GM18519 (cell line): ENCODE results near the gene MYCN.
"Not testable (repeated sequence)": the region's sequence is repeated elsewhere in the genome, so short reads cannot be mapped to it uniquely, and the experiment has no call there.

Experiments used
- ATAC-seq: cut with Tn5 transposase; IDR thresholded peaks from one replicate; pipeline ENCODE4 v1.9.1; 2021; ENCODE audit warnings: mild to moderate bottlenecking, moderate library complexity; ENCODE audit not compliant: unreplicated experiment, low FRiP score

MYCN gene

DNA sequence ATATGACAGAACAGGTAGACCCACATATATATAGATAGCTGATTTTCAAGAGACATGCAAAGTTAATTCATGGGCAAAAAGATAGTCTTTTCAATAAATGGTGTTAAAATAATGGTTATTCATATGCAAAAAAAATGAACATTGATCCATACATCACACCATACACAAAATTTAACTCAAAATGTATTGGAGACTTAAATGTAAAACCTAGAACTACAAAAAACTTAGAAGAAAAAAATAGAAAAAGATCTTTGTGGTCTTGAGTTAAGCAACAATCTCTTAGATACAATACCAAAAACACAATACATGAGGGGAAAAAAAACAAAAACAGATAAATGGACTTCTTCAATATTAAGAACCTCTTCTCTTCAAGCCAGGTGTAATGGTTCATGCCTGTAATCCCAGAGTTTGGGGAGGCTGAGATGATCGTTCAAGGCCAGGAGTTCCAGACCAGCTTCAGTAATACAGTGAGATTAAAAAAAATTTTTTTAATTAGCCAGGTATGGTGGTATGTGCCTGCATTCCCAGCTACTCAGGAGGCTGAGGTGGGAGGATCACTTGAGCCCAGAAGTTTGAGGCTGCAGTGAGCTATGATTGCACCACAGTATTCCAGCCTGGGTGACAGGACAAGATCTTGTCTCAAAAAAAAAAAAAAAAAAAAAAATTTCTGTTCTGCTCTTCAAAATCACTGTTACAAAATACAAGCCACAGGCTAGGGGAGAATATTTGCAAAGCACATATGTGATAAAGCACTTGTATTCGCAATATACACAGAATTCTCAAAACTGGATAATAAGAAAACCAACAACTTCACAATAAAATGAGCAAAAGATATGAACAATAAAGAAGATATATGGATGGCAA is 32.7 kb upstream of the MYCN start:
- ATAC-seq, result no peak

GRCh38 chr2:15908371-15908770 is 32.0 kb upstream of the MYCN start:
- no peak for ATAC-seq

DNA sequence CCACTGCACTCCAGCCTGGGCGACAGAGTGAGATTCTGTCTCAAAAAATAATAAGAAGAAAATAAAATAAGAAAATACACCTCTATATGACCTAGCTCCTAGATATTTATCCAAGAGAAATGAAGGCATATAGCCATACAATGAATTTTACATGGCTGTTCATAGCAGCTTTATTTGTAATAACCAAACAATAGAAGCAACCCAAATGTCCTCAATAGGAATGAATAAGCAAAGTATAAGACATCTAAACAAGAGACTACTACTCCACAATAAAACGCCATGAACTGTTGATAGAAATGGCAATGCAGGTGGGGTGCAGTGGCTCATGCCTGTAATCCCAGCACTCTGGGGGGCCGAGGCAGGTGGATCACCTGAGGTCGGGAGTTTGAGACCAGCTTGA is 31.2 kb upstream of the MYCN start:
- no peak for ATAC-seq

- no peak for ATAC-seq
These were observed 30.6 kb upstream of the MYCN start for GRCh38 chr2:15909736-15910135.

- not testable (repeated sequence) for ATAC-seq
These were observed 29.1 kb upstream of the MYCN start for GRCh38 chr2:15911270-15911669.

DNA sequence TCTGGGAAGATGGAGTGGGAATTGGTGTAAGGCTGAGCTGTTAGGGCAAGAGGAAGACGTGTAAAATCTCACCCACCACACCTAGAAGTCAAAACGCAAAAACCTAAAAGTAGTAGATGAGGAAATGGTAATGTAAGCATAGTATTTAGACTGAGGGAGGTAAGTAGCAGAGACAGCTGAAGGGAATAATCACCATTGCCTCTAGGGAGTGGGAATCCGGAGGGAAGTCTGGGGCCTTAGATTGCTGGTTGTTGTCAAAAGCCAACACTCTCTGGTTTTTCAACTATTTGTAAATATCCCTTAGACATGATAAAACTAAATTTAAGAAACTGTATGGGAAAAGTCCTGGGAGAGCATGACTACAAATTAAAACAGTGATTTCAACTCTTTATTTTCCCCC is 28.7 kb upstream of the MYCN start:
- no peak for ATAC-seq

GRCh38 chr2:15912203-15912602 is 28.1 kb upstream of the MYCN start:
- ATAC-seq, result no peak

DNA sequence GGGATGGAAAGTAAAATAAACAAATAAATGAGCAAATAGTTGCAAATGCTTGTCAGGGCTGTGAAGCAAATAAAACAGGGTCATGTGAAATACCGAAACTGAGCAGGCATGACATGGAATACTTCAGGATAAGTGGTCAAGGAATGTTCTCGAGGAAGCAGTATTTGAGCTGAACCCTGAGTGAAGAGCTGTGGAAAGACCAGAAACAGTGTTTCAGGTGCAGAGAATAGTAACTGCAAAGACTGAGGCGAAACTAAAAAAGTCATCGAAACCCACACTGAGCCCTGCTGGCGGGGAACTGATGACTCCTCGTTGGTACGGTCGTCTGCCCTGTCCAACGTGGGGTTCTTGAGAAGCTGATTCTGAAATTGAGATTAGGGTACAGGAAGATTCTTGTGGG is 27.2 kb upstream of the MYCN start:
- no peak for ATAC-seq

DNA sequence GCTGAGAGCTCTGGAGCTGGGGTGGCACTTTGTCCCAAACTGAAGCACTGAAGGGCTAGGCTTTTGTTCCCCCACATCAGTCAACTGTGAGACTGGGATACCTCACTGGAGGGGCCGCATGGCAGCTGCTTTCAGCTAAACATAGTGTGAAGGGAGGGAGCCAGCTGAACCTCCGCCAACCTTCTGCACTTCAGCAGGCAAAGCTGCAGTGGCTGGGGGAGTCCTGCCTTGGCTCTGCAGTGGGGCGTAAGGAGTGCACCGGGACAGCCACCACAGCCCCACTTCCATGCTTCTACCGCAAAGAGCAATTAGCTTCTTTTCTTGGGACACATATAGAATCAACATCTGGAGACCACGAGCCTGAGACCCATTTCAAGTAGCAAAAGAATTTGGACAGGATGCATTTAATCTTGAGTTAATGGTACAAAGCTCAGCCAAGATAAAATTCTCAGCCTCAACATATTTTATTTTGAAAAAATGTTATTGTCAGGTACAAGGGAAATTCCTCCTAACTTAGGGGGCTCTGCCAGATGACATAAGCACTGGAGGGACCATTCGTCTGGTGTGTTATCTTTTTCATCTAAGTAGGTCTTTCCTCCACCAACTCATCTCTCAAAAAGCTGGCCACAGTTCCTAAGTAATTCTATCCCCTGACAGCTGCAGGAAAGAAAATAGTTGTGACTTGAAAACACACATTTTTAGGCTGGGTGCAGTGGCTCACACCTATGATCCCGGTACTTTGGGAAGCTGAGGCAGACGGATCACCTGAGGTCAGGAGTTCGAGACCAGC is 25.6 kb upstream of the MYCN start:
- ATAC-seq, result no peak

- ATAC-seq, result not testable (repeated sequence)
These were observed 24.8 kb upstream of the MYCN start for GRCh38 chr2:15915546-15915945.

- ATAC-seq, result no peak
These were observed 24.0 kb upstream of the MYCN start for GRCh38 chr2:15916336-15916735.

- no peak for ATAC-seq
These were observed 21.5 kb upstream of the MYCN start for GRCh38 chr2:15918761-15919356.

DNA sequence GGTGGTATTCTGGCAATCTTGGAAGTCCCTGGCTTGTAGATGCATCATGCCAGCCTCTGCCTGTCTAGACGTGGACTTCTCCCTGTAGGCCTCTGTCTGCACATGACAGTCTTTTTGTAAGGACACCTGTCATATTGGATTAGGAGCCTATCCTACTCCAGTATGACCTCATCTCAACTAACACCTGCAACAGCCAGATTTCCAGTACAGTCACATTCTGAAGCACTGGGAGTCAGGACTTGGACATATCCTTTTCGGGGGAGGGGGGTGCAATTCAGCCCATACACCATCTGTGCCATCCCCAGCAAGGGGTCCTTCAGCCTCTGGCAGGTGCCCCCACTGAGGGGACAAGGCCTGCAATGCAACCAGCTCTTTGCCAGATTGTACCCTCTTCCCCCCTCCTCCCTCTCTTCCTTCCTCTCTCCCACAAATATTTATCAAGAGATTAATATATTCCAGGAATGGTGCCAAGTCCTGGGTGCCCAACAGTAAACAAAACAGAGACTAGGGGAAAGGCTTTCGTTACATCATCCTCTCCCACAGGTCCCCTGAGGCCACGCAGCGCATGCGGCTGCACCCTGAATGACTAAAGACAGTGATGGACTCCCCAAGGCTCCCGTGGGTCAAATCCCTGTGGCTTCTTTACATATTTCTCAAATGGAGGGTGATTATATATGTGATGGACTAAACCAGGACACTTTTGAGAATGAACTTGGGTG is 20.5 kb upstream of the MYCN start:
- no peak for ATAC-seq

- ATAC-seq, result no peak
These were observed 19.7 kb upstream of the MYCN start for GRCh38 chr2:15920696-15921095.

GRCh38 chr2:15923597-15923996 is 16.8 kb upstream of the MYCN start:
- no peak for ATAC-seq

DNA sequence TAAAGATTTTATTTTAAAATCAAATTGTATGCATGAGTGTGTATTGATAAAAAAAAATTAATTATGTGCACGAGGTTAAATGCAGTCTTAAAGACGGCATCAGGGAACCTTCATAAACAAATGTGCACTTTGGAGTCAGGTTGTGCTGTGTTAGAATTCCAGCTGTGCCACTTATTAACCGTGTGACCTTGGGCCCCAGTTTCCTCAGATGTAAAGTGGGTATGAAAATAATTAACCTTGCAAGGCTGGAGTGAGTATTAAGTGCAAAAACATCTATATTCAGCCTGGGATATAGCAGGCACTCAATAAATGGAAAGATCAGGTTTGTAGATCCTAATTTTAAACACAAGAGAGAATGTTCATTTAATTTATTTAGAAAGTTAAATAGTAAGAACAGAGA is 14.5 kb upstream of the MYCN start:
- no peak for ATAC-seq

DNA sequence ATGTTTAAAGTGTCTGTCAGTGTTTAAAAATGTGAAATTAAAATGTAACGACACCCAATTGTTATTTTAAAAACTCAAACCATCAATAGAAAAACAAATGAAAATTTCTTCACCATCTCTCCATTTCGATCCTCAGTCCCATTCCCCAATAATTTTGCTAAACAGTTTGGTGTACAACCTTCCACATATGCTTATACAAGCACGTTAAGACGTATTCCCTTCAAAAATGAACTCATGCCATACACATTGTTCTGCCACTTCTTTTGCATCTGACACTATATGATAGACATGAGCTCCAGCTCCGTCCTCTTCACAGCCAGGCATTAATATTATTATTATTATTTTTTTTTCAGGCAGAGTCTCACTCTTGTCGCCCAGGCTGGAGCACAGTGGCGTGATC is 14.1 kb upstream of the MYCN start:
- no peak for ATAC-seq

DNA sequence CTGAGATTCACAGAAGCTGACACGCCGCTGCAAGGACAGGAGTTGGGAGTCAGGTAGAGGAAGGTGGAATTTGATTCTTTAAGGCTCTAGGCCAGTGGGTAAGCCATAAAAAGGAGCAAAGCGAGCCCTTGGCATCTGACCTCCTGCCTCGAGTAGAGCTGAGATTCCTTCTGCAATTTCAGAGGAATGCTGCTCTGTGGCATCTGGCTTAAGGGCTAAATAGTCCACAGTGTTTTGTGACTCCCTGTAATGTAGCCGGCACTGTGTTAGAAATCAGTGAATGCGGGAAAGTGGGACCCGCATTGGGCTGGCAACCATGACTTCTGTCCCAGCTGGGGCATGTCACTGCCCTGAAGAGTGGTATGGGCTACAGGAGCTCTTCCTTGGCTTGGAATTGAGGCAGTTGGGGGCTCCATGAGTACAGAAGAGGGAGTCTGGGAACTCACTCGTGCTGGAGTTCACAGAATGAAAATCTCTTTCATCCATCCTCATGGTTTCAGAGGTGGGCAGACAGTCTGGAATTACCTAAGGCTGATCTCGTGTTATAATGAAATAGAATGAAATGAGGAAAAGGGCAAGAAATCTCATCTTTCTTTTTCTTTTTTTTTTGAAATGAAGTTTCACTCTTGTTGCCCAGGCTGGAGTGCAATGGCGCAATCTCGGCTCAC is 12.7 kb upstream of the MYCN start:
- no peak for ATAC-seq

DNA sequence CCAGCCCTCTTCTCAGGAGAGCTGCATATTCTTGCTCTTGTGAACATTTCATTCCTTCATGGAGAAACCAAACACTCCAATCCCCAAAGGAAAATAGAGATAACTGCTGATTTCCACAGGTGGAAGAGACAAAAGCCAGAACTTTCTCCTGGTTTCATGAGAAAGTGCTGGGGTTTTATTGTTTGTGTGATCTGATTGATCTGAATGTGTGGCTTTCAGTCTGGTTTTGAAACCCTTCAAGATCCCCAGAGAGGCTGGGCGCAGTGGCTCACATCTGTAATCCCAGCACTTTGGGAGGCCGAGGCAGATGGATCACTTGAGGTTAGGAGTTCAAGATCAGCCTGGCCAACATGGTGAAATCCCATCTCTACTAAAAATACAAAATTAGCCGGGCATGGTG is 11.3 kb upstream of the MYCN start:
- not testable (repeated sequence) for ATAC-seq

- ATAC-seq, result no peak
These were observed 10.5 kb upstream of the MYCN start for GRCh38 chr2:15929861-15930260.
